K562 (cell line): ENCODE measurements around the gene CALD1. TPM values are rescaled to one million over a fixed set of nuclear protein-coding genes. Genes with fewer than 3 reads are reported as not detected.

Experiments used
- ATAC-seq: fragments of 200-7000 bp; cut with Tn5 transposase; 3 replicates; pipeline ENCODE4 v1.9.1; 2020; ENCODE audit warnings: moderate library complexity
- BruUV-seq: library from RNA; stranded (reverse); fragments of 400-500 nt; replicated peaks from 2 replicates; lab custom pipeline; 2021; lab: Mats Ljungman, UMichigan
- CTCF ChIA-PET: fragments of 300-600 bp; formaldehyde crosslinking; extraction: SDS; loops from one replicate; lab custom pipeline; 2021; ENCODE audit warnings: low intra/inter-chr PET ratio; lab: Yijun Ruan, JAX
- POLR2A ChIA-PET: fragments of 300-600, 350-650 bp; sonication (Branson Sonifier 250); formaldehyde crosslinking; extraction: SDS; loops from one replicate; lab custom pipeline; 2021; ENCODE audit warnings: antibody characterized with exemption, inconsistent platforms; lab: Yijun Ruan, JAX
- DNase-seq, 4 experiments: peaks; one replicate each; pipeline versions ENCODE4 v3.0.0 to v3.0.0-alpha.2; 2011 to 2018; ENCODE audit warnings: low spot score in 3 of 4, mixed read lengths in 3 of 4; ENCODE audit errors: extremely low read depth in 1 of 4
- FAIRE-seq: peaks from 2 replicates; lab custom pipeline; 2011; peaks lifted over from hg19 to GRCh38; lab: Jason Lieb, UNC
- H2AFZ ChIP-seq: 2 replicates; pipeline ENCODE4 v1.6.0; 2011; ENCODE audit warnings: low read depth, low read length, control low read depth, inconsistent platforms
- H3K27ac ChIP-seq: fragments of 200-600 bp; 3 replicates; pipeline ENCODE4 v1.8.0; 2011; ENCODE audit warnings: low read depth, mild to moderate bottlenecking, control low read depth, inconsistent platforms, low read length, moderate library complexity, mixed read lengths; ENCODE audit errors: extremely low read depth
- H3K27me3 ChIP-seq, 2 experiments: fragments of 300-600 bp in 1 of 2; 2 replicates in 1 of 2; 3 replicates in 1 of 2; pipeline versions ENCODE4 v1.6.0 to v1.8.0; 2011; ENCODE audit warnings: inconsistent platforms in 2 of 2, low read length in 2 of 2, mild to moderate bottlenecking in 1 of 2, mixed read lengths in 1 of 2, moderate library complexity in 1 of 2; ENCODE audit not compliant: control insufficient read depth in 2 of 2, insufficient read depth in 2 of 2
- H3K36me3 ChIP-seq: fragments of 300-600 bp; 3 replicates; pipeline ENCODE4 v1.8.0; 2011; ENCODE audit warnings: mild to moderate bottlenecking, low read length, inconsistent platforms; ENCODE audit not compliant: control insufficient read depth, insufficient read depth
- H3K4me1 ChIP-seq, 2 experiments: fragments of 200-600 bp in 1 of 2; replicated peaks in 1 of 2; 2 replicates in 1 of 2; 3 replicates in 1 of 2; pipeline versions ENCODE4 v1.5.1 to v1.8.0; 2011; ENCODE audit warnings: inconsistent platforms in 2 of 2, low read length in 2 of 2, mild to moderate bottlenecking in 1 of 2, mixed read lengths in 1 of 2, moderate library complexity in 1 of 2; ENCODE audit not compliant: control insufficient read depth in 2 of 2, insufficient read depth in 2 of 2
- H3K4me2 ChIP-seq: 2 replicates; pipeline ENCODE4 v1.6.1; 2011; ENCODE audit warnings: low read length, control low read depth, inconsistent platforms, mixed read lengths; ENCODE audit not compliant: insufficient read depth
- H3K4me3 ChIP-seq: fragments of 200-600 bp; sonication (generic), shearing (Covaris generic); 2 replicates; pipeline ENCODE4 v1.5.1; 2016; ENCODE audit warnings: control low read depth, inconsistent platforms
- H3K79me2 ChIP-seq: fragments of 200-600 bp; 3 replicates; pipeline ENCODE4 v1.8.0; 2011; ENCODE audit warnings: low read length, inconsistent platforms; ENCODE audit not compliant: control insufficient read depth, insufficient read depth
- H3K9ac ChIP-seq, 2 experiments: 2 replicates each; pipeline versions ENCODE4 v1.6.0 to v1.6.1; 2011; ENCODE audit warnings: low read depth in 2 of 2, low read length in 2 of 2, control low read depth in 1 of 2, inconsistent platforms in 1 of 2, mild to moderate bottlenecking in 1 of 2, mixed read lengths in 1 of 2; ENCODE audit not compliant: insufficient read depth in 1 of 2
- H3K9me1 ChIP-seq: one replicate; pipeline ENCODE4 v1.6.0; 2011; ENCODE audit warnings: inconsistent platforms, mild to moderate bottlenecking, low read length, moderate library complexity; ENCODE audit not compliant: control insufficient read depth, insufficient read depth
- H3K9me3 ChIP-seq: replicated peaks from 2 replicates; pipeline ENCODE4 v1.5.1; 2011; ENCODE audit warnings: low read depth, low read length, inconsistent platforms; ENCODE audit not compliant: control insufficient read depth, insufficient read depth
- H4K20me1 ChIP-seq: replicated peaks from 2 replicates; pipeline ENCODE4 v1.6.1; 2011; ENCODE audit warnings: low read length, inconsistent platforms, mixed read lengths; ENCODE audit not compliant: control insufficient read depth, insufficient read depth
- CHAMP1 ChIP-seq: fragments of 450-650 bp; IDR thresholded peaks from 2 replicates; pipeline ENCODE4 v1.6.1; 2016; ENCODE audit warnings: mild to moderate bottlenecking
- HNRNPK ChIP-seq: fragments of 200-400 bp; formaldehyde crosslinking; IDR thresholded peaks from one replicate; pipeline ENCODE4 v1.6.1; 2018; ENCODE audit warnings: mild to moderate bottlenecking, low read depth, low read length; ENCODE audit not compliant: poor library complexity, severe bottlenecking
- HNRNPUL1 ChIP-seq: fragments of 200-400 bp; formaldehyde crosslinking; IDR thresholded peaks from 2 replicates; pipeline ENCODE4 v1.6.1; 2017; ENCODE audit warnings: low read length
- NFYB ChIP-seq: IDR thresholded peaks from 2 replicates; pipeline ENCODE4 v1.6.1; 2011; ENCODE audit warnings: mild to moderate bottlenecking, moderate library complexity; ENCODE audit not compliant: insufficient read length; ENCODE audit errors: extremely low read depth
- RBM22 ChIP-seq: fragments of 200-400 bp; formaldehyde crosslinking; IDR thresholded peaks from 2 replicates; pipeline ENCODE4 v1.6.1; 2018; ENCODE audit warnings: low read length, low read depth; ENCODE audit not compliant: poor library complexity, severe bottlenecking
- RBM25 ChIP-seq: fragments of 200-400 bp; formaldehyde crosslinking; IDR thresholded peaks from 2 replicates; pipeline ENCODE4 v1.6.1; 2018; ENCODE audit warnings: low read length, low read depth, moderate library complexity; ENCODE audit not compliant: severe bottlenecking
- ZBTB5 ChIP-seq: fragments of 450-650 bp; IDR thresholded peaks from 2 replicates; pipeline ENCODE4 v1.6.1; 2017; ENCODE audit warnings: antibody characterized with exemption
- ZFP91 ChIP-seq: sonication (generic); formaldehyde crosslinking; IDR thresholded peaks from 2 replicates; pipeline ENCODE4 v1.8.0; 2022; ENCODE audit warnings: mild to moderate bottlenecking, missing genetic modification reagents
- ZNF507 ChIP-seq: conservative IDR thresholded peaks from 2 replicates; pipeline ENCODE4 v1.6.1; 2017; ENCODE audit warnings: missing genetic modification characterization, missing compliant biosample characterization
- ZNF586 ChIP-seq: fragments of 450-650 bp; formaldehyde crosslinking; conservative IDR thresholded peaks from 2 replicates; pipeline ENCODE4 v1.4.0; 2020; ENCODE audit warnings: mild to moderate bottlenecking, moderate library complexity
- ZNF609 ChIP-seq: sonication (generic); formaldehyde crosslinking; IDR thresholded peaks from 2 replicates; pipeline ENCODE4 v1.8.1; 2023; ENCODE audit warnings: missing genetic modification reagents, mild to moderate bottlenecking, borderline replicate concordance
- in situ Hi-C: fragments of 300-500 bp; cut with MboI; formaldehyde crosslinking; loops from 4 replicates; pipeline ENCODE4 v1.15.0; 2018; ENCODE audit warnings: inconsistent platforms, mixed read lengths
- intact Hi-C: fragments of 100-400 bp; cut with micrococcal nuclease; formaldehyde crosslinking; loops from 2 replicates; pipeline ENCODE4 v1.14.2; 2022
- polyA plus RNA-seq, 8 experiments: library from polyadenylated mRNA; depleted of rRNA in 4 of 8; stranded (reverse) in 5 of 8; unstranded in 3 of 8; fragments of >200 nt; fragmentation: Nextera tagmentation in 2 of 8; fragmentation: Illumina TruSeq in 1 of 8; extraction: Ambion mirVana in 2 of 8; extraction: Trizol in 1 of 8; gene quantifications; 2 replicates each; pipeline versions ENCODE4 v1.2.1 to v1.2.3, GENCODE V29; 2011 to 2014; ENCODE audit warnings: inconsistent platforms in 1 of 8, missing spikeins in 1 of 8
- total RNA-seq, 7 experiments: library from RNA; depleted of rRNA in 6 of 7; stranded (reverse); fragments of >200 nt in 6 of 7; fragmentation: Illumina TruSeq in 2 of 7; extraction: Trizol in 2 of 7; gene quantifications; 2 replicates each; pipeline versions ENCODE4 v1.2.1 to v1.2.3, GENCODE V29; 2011 to 2021; ENCODE audit warnings: low replicate concordance in 1 of 7

The CALD1 gene
- total and polyA plus RNA-seq, 9 of the 15 experiments (the other 6 are each of a cell fraction or from before 2014, with no cell fraction given): 0.40 TPM; not detected in 8

GRCh38 chr7:134919240-134919641 lies 139.8 kb downstream of the CALD1 start:
- in situ Hi-C loops: no loop called here
- H3K4me2 ChIP-seq: no peak overlapping the region
- no peak for ATAC-seq
- TF ChIP-seq HNRNPUL1: no peak
- no peak for TF ChIP-seq RBM22
- no peak for TF ChIP-seq ZBTB5
- no peak for TF ChIP-seq ZNF609 (CRISPR knock-in tag)
- no peak for TF ChIP-seq NFYB
- TF ChIP-seq CHAMP1: no peak
- no peak for TF ChIP-seq ZFP91 (CRISPR knock-in tag)
- no peak for TF ChIP-seq ZNF507 (tag)
- TF ChIP-seq HNRNPK: no peak
- no peak for TF ChIP-seq ZNF586 (CRISPR knock-in tag)
- no peak for TF ChIP-seq RBM25

More at GRCh38 chr7:134919240-134919641, 139.8 kb downstream of the CALD1 start:
- no peaks in the 10 kb centered on the region for H3K9me3 ChIP-seq
- no TSS peak for BruUV-seq
- no peaks in the 10 kb centered on the region for H4K20me1 ChIP-seq
- no peak overlapping the region for H3K27ac ChIP-seq
- no peaks in the 10 kb centered on the region for H3K79me2 ChIP-seq
- H3K9ac ChIP-seq: no peak overlapping the region
- ChIA-PET CTCF (no interaction called here), POLR2A (interaction anchor here (0.9 to 1.2 kb wide), 3 partner anchors 12 to 245 kb away, joined by 3 read pairs; no protein-coding TSS in a partner anchor)
- H2AFZ ChIP-seq: no peak overlapping the region
- intact Hi-C loops: no loop called here
- H3K4me3 ChIP-seq: no peak overlapping the region
- FAIRE-seq (no peak), DNase-seq (no peak)
- no peaks in the 10 kb centered on the region for H3K36me3 ChIP-seq
- H3K4me1 ChIP-seq: no peaks in the 10 kb centered on the region; a peak in 1 of 5 replicates
- H3K27me3 ChIP-seq: peaks cover 0 to 4% of the 10 kb centered on the region in 2 experiments; a peak in 1 of 5 replicates
- no peaks in the 10 kb centered on the region for H3K9me1 ChIP-seq
